GM12875 (cell line): ENCODE data around the gene GPR152.
A peak's percentile ranks its signal among the peaks of the same experiment; 100 is the strongest.

Source experiments
- H3K4me3 ChIP-seq: one replicate; pipeline ENCODE4 v1.5.1; 2011; ENCODE audit warnings: low read depth, low read length, control low read depth
- TF ChIP-seq, protein P1 (sequence below): IDR thresholded peaks from 2 replicates; pipeline ENCODE4 v1.5.1; 2011; ENCODE audit warnings: low read depth, mild to moderate bottlenecking, control low read depth, inconsistent platforms, low read length, moderate library complexity, borderline replicate concordance; ENCODE audit not compliant: insufficient read depth

Gene GPR152

DNA sequence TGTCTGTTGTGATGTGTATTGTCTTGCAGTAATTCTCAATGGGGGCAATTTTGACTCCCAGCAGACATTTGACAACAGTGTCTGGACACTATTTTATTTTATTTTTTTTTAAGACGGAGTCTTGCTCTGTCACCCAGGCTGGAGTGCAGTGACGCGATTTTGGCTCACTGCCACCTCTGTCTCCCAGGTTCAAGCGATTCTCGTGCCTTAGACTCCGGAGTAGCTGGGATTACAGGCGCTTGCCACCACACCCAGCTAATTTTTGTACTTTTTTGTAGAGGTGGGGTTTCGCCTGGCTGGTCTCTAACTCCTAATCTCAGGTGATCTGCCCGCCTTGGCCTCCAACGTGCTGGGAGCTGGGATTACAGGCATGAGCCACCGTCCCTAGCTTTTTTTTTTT, 22.8 kb downstream of the GPR152 start:
- H3K4me3 ChIP-seq: no peak overlapping the region
- TF ChIP-seq, protein P1, sequence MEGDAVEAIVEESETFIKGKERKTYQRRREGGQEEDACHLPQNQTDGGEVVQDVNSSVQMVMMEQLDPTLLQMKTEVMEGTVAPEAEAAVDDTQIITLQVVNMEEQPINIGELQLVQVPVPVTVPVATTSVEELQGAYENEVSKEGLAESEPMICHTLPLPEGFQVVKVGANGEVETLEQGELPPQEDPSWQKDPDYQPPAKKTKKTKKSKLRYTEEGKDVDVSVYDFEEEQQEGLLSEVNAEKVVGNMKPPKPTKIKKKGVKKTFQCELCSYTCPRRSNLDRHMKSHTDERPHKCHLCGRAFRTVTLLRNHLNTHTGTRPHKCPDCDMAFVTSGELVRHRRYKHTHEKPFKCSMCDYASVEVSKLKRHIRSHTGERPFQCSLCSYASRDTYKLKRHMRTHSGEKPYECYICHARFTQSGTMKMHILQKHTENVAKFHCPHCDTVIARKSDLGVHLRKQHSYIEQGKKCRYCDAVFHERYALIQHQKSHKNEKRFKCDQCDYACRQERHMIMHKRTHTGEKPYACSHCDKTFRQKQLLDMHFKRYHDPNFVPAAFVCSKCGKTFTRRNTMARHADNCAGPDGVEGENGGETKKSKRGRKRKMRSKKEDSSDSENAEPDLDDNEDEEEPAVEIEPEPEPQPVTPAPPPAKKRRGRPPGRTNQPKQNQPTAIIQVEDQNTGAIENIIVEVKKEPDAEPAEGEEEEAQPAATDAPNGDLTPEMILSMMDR: no peak

DNA sequence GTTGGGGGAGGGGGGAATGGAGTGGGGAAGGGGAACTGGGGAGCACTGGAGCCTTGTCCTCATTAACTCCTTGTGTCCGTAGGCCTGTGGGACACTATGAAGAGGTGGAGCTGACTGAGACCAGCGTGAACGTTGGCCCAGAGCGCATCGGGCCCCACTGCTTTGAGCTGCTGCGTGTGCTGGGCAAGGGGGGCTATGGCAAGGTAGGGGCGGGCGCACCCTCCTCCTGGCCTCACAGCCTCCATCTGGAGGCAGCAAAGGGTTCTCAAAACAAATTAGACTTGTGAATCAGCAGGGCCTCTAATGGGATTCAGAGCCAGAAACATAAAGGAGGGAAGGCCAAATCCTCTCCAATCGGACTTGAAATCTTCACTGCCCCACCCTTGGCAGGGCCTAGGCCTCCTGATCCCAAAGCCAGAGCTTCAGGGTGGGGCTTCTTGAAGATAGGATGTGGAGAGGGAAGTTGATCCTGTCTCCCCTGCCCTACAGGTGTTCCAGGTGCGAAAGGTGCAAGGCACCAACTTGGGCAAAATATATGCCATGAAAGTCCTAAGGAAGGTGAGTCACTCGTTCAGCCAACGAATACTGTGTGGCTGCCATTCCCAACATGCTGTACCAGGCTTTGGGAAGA, 23.4 kb downstream of the GPR152 start:
- H3K4me3 ChIP-seq: peak overlapping the region; percentile 97
- TF ChIP-seq, protein P1: no peak

DNA sequence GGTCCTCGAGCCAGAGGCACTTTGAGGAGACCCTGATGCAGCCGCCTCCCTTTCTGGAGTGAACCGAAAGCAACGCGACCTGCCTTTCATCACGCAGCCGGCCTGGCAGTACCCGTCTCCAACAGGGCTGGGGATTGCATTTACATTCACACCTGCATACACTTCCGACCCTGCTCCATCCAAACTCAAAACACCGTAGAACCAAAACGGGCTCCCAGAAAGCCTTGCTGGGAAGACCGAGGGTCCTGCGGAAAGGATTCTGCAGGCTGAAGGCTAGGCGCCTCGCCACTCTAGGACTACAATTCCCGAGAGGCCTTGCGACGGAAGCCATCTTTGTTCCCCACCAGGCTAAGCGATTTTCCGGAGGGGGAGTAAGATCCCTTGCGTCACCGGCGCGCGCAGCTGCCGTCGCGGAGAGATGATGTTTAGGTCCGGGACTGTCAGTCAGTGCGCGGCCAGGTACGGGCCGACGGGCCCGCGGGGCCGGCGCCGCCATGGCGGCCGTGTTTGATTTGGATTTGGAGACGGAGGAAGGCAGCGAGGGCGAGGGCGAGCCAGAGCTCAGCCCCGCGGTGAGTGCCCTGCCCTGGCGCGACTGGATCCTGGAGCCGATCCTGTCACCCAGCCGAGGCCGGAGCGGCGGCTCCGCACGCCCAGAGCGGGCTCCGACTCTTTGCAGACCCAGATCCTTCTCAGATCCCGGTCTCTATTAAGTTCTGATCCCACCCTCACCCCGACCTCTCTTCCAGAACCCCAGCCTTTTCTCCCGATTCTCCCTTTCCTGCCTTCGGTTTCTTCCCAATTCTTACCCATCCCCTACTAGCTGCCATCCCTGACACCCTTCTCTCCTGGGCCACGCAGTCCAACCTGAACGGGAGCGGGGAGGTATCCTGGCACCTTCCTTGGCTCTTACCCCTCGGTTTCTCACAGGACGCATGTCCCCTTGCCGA, 24.2 kb downstream of the GPR152 start, which contains the start of gene RPS6KB2:
Gene RPS6KB2, plus strand, starts transcription at position 443 of the 950 bp plus-strand sequence. Its CDS starts 52 bp downstream, at position 495.
- H3K4me3 ChIP-seq: peak within 1 kb of the TSS; percentile 97
- TF ChIP-seq, protein P1: no peak

DNA sequence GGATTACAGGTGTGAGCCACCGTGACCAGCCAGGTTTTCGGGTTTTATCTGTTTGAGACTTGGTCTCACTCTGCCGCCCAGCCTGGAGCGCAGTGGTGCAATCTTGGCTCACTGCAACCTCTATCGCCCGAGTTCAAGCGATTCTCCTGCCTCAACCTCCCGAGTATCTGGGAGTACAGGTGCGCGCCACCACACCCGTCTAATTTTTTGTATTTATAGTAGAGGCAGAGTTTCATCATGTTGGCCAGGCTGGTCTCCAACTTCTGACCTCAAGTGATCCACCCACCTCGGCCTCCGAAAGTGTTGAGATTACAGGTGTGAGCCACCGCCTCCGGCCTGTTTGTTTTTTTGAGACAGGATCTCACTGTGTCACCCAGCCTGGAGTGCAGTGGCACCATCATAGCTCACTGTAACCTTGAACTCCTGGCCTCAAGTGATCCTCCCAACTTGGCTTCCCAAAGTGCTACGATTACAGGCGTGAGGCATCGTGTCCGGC, 25.1 kb downstream of the GPR152 start:
- peak overlapping the region; percentile 97 for H3K4me3 ChIP-seq

- H3K4me3 ChIP-seq: no peak overlapping the region
- TF ChIP-seq, protein P1: no peak
Observed at GRCh38 chr11:67423891-67424613, 28.5 kb downstream of the GPR152 start.

GRCh38 chr11:67423466-67423865, 29.1 kb downstream of the GPR152 start:
- TF ChIP-seq, protein P1: no peak
- H3K4me3 ChIP-seq: no peak overlapping the region

- TF ChIP-seq, protein P1: no peak
- no peak overlapping the region for H3K4me3 ChIP-seq
Observed at GRCh38 chr11:67422891-67423290, 29.6 kb downstream of the GPR152 start.
